Central memory CD8-positive, alpha-beta T cell (primary cell): ENCODE measurements around the gene CYTH4.

Source experiments
- ATAC-seq: fragments of 150-1000 bp; cut with Tn5 transposase; replicated peaks from 2 replicates; pipeline ENCODE4 v1.10.0; 2022; ENCODE audit warnings: mild to moderate bottlenecking, moderate FRiP score, moderate number of reproducible peaks; ENCODE audit not compliant: poor library complexity, severe bottlenecking; ENCODE audit errors: extremely low read depth
- DNase-seq, 2 donors: peaks; one replicate each; pipeline ENCODE4 v3.0.0; 2021; ENCODE audit warnings: low spot score in 2 of 2
- H3K27ac Mint-ChIP-seq: one replicate; pipeline ENCODE4 v1.8.0; 2022; ENCODE audit warnings: low read depth, mild to moderate bottlenecking, moderate library complexity, mixed read lengths
- H3K27me3 Mint-ChIP-seq: one replicate; pipeline ENCODE4 v1.8.0; 2022; ENCODE audit warnings: mixed read lengths
- H3K36me3 Mint-ChIP-seq: one replicate; pipeline ENCODE4 v1.8.0; 2022; ENCODE audit warnings: mild to moderate bottlenecking, moderate library complexity, mixed read lengths; ENCODE audit not compliant: insufficient read depth
- H3K4me1 Mint-ChIP-seq: one replicate; pipeline ENCODE4 v1.8.0; 2022; ENCODE audit warnings: mixed read lengths
- H3K4me3 Mint-ChIP-seq: one replicate; pipeline ENCODE4 v1.8.0; 2022; ENCODE audit warnings: mild to moderate bottlenecking, moderate library complexity, mixed read lengths
- H3K9me3 Mint-ChIP-seq: one replicate; pipeline ENCODE4 v1.8.0; 2022; ENCODE audit warnings: mixed read lengths

Gene CYTH4

GRCh38 chr22:37303821-37304274 is 21.5 kb downstream of the CYTH4 start:
- Mint-ChIP-seq H3K36me3 (peaks cover 42% of the 10 kb centered on the region), H3K4me3 (no peak overlapping the region), H3K9me3 (no peaks in the 10 kb centered on the region), H3K4me1 (peaks cover 80% of the 10 kb centered on the region), H3K27ac (peak overlapping the region; percentile 86), H3K27me3 (no peaks in the 10 kb centered on the region)
- no peak for DNase-seq
- no peak for ATAC-seq

- no peak overlapping the region for H3K4me3 Mint-ChIP-seq
Observed at GRCh38 chr22:37304595-37305343, 22.5 kb downstream of the CYTH4 start.

GRCh38 chr22:37305887-37306286 is 23.6 kb downstream of the CYTH4 start:
- Mint-ChIP-seq H3K4me1 (peaks cover 87% of the 10 kb centered on the region), H3K9me3 (no peaks in the 10 kb centered on the region), H3K27ac (peak overlapping the region; percentile 83), H3K4me3 (peak overlapping the region; percentile 72), H3K36me3 (peaks cover 44% of the 10 kb centered on the region), H3K27me3 (no peaks in the 10 kb centered on the region)
- ATAC-seq (no peak), DNase-seq (no peak)

More at GRCh38 chr22:37304595-37305343, 22.5 kb downstream of the CYTH4 start:
- H3K4me1 Mint-ChIP-seq, result peaks cover 87% of the 10 kb centered on the region
- ATAC-seq, result no peak
- no peaks in the 10 kb centered on the region for H3K27me3 Mint-ChIP-seq
- peaks cover 44% of the 10 kb centered on the region for H3K36me3 Mint-ChIP-seq
- H3K9me3 Mint-ChIP-seq, result no peaks in the 10 kb centered on the region
- no peak for DNase-seq
- no peak overlapping the region for H3K27ac Mint-ChIP-seq

DNA sequence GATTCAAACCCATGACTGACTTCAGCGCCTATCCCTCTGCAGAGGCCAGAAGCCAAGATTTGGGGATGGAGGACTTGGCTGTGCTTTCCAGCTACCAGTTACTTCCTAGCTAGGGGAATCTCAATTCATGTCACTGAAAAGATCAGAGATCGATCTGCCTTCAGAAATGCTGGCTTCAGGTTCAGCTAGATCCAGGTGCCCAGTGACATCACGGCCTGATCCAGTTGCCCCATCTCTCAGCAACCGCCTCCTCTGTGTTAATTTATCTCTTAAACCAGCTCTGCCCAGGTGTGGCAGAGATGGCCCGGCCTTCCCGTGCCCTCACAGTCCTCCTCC is 24.2 kb downstream of the CYTH4 start:
- ATAC-seq (no peak), DNase-seq (no peak)
- H3K36me3 Mint-ChIP-seq, result peaks cover 46% of the 10 kb centered on the region
- peak overlapping the region; percentile 72 for H3K4me3 Mint-ChIP-seq
- no peaks in the 10 kb centered on the region for H3K27me3 Mint-ChIP-seq
- H3K4me1 Mint-ChIP-seq, result peaks cover 86% of the 10 kb centered on the region
- no peaks in the 10 kb centered on the region for H3K9me3 Mint-ChIP-seq
- peak overlapping the region; percentile 83 for H3K27ac Mint-ChIP-seq

- peaks cover 85% of the 10 kb centered on the region for H3K4me1 Mint-ChIP-seq
- peak overlapping the region; percentile 72 for H3K4me3 Mint-ChIP-seq
- peaks cover 44% of the 10 kb centered on the region for H3K36me3 Mint-ChIP-seq
- peak overlapping the region; percentile 83 for H3K27ac Mint-ChIP-seq
- H3K27me3 Mint-ChIP-seq, result no peaks in the 10 kb centered on the region
- DNase-seq (no peak), ATAC-seq (no peak)
- no peaks in the 10 kb centered on the region for H3K9me3 Mint-ChIP-seq
Observed at GRCh38 chr22:37308385-37309200, 26.3 kb downstream of the CYTH4 start.

DNA sequence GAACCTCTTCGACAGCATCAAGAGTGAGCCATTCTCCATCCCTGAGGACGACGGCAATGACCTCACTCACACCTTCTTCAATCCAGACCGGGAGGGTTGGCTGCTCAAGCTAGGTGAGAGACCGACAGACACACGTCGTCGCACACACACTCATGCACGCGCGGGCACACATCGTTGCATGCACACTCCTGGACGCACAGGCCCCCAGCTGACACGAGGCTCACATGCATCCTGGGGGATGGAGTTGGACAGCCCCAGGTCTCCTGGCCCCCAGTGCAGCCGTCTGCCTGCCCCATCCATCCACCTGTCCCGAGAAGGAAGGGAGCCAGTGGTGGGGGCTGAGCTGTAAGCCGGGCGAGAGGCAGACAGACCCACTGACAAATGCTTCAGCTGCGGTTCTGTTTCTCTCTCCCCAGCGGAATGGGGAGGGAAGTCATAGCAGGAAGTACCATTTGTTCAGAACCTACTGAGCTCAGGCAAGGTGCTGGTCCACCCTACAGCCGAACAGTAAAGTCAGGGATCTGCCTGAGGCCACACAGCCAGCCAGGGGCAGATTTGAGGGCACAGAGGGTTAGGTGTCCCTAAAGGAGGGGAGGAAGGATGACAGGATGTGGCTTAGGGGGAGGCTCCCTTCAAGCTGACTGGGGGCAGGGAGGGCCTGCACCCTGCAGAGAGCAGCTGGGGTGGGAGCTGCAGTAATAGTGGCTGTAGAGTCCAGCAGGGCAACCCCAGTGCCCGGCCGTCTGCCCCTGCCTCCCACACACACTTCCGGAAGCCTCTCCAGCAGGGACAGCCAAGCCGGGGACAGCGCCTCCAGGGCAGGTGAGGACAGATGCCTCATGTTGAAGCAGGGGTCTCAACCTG is 27.1 kb downstream of the CYTH4 start:
- Mint-ChIP-seq H3K36me3 (peaks cover 41% of the 10 kb centered on the region), H3K9me3 (no peaks in the 10 kb centered on the region), H3K27ac (peak overlapping the region; percentile 82), H3K4me3 (peak overlapping the region; percentile 72), H3K4me1 (peaks cover 85% of the 10 kb centered on the region), H3K27me3 (no peaks in the 10 kb centered on the region)
- ATAC-seq (peak; percentile 71), DNase-seq (peak; percentile 25 to 55)

DNA sequence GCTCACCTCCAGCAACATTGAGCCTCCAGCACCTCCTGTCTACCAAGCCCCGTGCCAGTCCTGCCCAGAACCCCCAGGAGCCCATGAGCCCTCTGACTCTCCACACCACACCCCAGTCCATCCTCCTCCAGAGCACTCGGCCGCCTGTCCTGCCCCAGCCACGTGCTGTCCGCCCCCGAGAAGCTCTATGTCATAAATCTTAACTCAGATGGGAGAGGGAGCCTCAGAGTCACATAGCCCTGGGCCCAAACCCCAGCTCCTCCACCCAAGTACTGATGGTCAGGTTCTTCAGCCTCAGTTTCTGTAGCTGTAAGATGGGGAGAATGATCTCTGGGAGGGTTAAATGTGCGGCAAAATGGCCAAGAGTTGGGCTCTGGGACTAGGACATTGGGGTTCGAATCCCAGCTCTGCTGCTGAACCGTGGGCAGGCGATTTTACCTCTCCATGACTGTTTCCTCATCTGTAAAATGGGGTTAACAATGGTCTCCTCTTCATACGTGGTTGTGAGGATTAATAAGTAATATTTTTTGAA is 27.8 kb downstream of the CYTH4 start:
- Mint-ChIP-seq H3K27ac (peak overlapping the region; percentile 82), H3K4me3 (peak overlapping the region; percentile 72), H3K36me3 (peaks cover 43% of the 10 kb centered on the region), H3K4me1 (peaks cover 90% of the 10 kb centered on the region), H3K27me3 (no peaks in the 10 kb centered on the region), H3K9me3 (no peaks in the 10 kb centered on the region)
- no peak for DNase-seq
- no peak for ATAC-seq

DNA sequence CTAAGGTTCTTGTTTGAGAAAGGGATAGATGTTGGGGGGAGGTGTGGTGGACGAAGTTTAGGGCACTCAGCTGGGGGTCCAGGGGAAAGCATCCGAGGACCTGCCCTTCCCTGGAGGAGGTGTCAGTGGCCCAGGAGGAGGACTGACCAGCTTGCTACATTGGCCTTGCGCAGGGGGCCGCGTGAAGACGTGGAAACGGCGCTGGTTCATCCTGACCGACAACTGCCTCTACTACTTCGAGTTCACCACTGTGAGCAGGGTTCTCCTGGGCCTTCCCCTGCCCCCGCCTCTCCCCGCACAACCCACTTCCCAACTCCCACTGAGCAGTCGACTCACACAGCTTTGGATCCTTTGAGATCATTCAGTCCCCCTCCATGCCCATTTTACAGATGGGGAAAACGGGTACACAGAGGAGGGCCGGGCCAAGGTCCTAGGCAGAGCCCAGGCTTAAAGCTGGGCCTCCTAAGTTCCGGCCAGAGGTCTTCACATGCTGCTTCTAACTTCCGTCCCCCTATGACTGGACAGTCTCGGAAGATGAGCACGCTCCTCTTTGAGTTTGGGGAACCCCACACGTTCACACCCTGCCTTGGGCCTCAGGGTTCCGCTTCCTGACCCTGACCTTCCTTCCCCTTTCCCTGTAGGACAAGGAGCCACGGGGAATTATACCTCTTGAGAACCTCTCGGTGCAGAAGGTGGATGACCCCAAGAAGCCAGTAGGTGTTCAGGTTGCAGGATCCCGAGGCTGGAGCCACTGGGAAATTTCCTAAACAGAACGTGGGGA is 28.7 kb downstream of the CYTH4 start:
- H3K27ac Mint-ChIP-seq, result peak overlapping the region; percentile 82
- H3K36me3 Mint-ChIP-seq, result peaks cover 46% of the 10 kb centered on the region

GRCh38 chr22:37311761-37312312 is 29.5 kb downstream of the CYTH4 start:
- Mint-ChIP-seq H3K27ac (peak overlapping the region; percentile 65), H3K27me3 (no peaks in the 10 kb centered on the region), H3K4me1 (peaks cover 83% of the 10 kb centered on the region), H3K4me3 (no peak overlapping the region), H3K36me3 (peaks cover 43% of the 10 kb centered on the region), H3K9me3 (no peaks in the 10 kb centered on the region)
- ATAC-seq, result no peak
- DNase-seq, result no peak

More for the DNA sequence above, 28.7 kb downstream of the CYTH4 start:
- Mint-ChIP-seq H3K4me3 (peak overlapping the region; percentile 6), H3K27me3 (no peaks in the 10 kb centered on the region), H3K9me3 (no peaks in the 10 kb centered on the region), H3K4me1 (peaks cover 86% of the 10 kb centered on the region)
- DNase-seq (no peak), ATAC-seq (no peak)

- Mint-ChIP-seq H3K36me3 (peaks cover 45% of the 10 kb centered on the region), H3K4me3 (no peak overlapping the region), H3K27me3 (no peaks in the 10 kb centered on the region), H3K9me3 (no peaks in the 10 kb centered on the region), H3K4me1 (peaks cover 77% of the 10 kb centered on the region), H3K27ac (peak overlapping the region; percentile 65)
- ATAC-seq, result no peak
- DNase-seq, result no peak
Observed at GRCh38 chr22:37312549-37313183, 30.4 kb downstream of the CYTH4 start.
